Stimulated activated CD4-positive, alpha-beta T cell treated with anti-CD3 and anti-CD28 coated beads, Interleukin-1b, Interleukin-23, amount 100 ng/mL, for 24 hours (primary cell): Measurements from ENCODE around the gene DNAJB13.

Source experiments
- DNase-seq, 4 experiments: peaks; one replicate each; pipeline ENCODE4 v3.0.0-alpha.2; 2020; ENCODE audit warnings: low read depth in 4 of 4, low spot score in 1 of 4

DNAJB13 gene

DNA sequence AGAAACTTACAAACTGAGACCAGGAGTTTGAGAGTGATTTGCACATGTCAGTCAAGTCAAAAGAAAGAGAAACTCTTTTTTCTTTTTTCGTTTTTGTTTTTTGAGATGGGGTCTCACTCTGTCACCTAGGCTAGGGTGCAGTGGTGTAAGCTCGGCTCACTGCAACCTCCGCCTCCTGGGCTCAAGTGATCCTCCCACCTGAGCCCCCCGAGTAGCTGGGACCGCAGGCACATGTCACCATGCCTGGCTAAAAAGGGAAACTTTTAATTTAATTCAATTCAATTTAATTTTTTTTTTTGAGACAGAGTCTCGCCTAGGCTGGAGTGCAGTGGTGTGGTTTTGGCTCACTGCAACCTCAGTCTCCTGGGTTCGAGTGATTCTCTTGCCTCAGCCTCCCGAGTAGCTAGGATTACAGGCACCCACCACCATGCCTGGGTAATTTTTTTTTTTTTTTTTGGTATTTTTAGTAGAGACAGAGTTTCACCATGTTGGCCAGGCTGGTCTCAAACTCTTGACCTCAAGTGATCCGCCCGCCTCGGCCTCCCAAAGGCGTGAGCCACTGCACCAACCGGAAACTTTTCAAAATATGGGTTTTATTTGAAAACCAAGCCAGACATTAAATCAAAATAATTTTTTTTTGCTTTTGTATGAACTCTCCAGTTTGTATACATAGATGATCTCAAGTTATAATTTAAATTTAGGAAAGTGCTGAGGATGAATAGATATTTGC is 48.2 kb downstream of the DNAJB13 start:
- DNase-seq: no peak

- DNase-seq: no peak
Measured at GRCh38 chr11:73999581-74000306, 48.9 kb downstream of the DNAJB13 start.

- DNase-seq: no peak
Measured at GRCh38 chr11:74000307-74001133, 49.7 kb downstream of the DNAJB13 start.

DNA sequence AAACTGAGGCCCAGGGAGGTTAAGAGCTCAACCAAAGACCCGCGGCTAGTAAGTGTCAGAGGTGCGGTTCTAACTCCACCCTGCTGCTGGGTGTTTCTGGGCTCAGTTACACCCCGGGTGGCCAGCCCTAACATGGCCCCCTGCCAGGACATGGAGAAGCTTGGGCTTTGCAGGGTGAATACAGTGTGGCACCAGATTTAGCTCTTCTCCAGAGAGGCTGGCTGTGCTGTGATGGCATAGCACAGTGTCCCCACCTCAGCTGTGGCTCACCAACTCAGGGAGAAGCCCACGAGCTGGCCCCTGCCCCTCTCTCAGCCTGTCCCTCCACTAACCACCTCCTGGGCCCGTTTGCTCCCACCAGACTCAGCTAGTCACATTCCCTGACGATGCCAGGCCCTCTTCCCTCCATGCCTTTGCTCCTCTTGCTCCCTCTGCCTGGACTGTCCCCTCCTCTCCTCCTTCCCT is 51.0 kb downstream of the DNAJB13 start:
- no peak for DNase-seq

DNA sequence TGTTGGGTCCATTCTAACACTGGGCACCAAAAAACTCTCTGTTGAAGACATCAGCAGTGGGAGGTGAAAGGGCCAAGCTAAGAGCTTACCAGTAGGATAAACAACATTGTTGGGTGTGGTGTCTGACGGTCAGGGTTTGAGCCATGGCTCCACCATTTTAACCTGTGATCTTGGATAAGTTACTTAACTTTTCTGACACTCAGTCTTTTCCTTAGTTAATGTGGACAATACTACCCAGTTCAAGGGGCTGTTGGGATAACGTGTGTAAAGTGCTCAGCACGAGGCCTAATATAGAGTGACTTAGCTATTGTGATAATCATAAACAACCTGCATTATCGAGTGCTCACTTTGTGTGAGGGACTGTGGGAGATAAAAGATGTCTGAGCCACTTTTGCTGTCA is 52.0 kb downstream of the DNAJB13 start:
- no peak for DNase-seq

DNA sequence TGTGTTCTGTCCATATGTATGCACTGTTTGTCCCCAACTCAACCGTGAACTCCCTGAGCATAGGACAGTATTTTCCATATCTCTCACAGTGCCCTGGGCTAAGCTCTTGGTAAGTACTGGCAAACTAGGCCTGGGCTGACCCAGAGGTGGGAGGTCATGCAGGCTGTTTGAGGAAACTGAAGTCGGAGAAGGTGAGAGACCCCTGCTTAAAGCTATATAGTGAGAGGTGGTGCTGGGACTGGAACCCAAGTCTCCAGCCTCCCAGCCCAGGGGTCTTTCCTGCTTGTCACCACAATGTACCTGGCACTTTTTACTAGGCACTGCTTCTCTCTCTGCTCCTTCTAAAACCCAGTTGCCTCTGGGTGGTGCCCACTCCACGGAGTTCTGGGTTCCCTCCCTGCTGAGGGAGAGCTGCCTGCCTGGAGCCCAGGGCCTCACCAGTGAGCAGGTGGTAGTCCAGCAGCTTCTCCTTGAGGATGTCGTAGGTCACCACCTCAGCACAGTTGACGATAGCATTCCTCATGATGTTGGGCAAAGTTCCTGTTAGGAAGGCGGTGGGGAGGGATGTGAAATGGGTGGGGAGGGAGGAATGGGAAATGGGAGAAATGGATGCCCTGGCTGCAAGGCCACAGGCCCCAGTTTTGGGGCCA is 53.3 kb downstream of the DNAJB13 start:
- DNase-seq: no peak

- DNase-seq: peak in 3 of 4 experiments; percentile 36 to 60 (median 58)
Measured at GRCh38 chr11:74004759-74005615, 54.2 kb downstream of the DNAJB13 start.

DNA sequence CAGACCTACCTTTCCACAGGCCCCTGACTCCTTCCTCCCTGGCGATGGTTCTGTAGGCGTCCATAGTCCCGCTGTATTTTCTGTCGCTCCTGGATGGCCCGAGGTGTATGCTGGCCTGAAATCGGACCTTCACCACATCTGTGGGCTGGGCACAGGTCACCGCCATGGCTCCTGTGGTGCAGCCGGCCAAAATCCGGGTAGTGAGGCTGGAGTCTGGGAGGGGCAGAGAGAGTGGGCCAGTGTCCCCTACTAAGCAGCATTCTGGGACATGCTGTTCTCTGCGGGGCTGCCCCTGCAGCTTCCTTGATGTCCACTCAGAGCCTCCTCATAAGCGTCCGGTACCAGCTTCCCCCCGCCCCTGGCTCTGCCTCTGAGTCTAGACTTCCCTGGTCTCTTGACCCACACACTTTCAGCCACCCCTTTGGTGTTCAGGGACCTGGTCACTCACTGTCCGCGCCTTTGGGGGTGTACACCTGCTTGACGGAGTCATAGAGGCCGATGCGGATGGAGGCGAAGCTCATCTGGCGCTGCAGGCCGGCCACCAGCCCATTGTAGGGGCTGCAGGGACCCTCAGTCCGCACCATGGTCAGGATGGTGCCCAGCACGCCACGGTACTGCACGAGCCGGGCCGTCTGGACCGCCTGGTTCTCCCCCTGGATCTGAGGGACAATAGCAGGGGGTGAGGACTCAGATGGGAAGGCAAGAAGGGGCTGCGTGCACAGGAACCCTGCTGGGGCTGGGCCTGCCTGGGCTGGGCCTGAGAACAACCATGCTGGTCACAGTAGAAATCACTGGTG is 55.1 kb downstream of the DNAJB13 start:
- DNase-seq: no peak

GRCh38 chr11:74006743-74007304 is 56.0 kb downstream of the DNAJB13 start:
- DNase-seq: no peak

DNA sequence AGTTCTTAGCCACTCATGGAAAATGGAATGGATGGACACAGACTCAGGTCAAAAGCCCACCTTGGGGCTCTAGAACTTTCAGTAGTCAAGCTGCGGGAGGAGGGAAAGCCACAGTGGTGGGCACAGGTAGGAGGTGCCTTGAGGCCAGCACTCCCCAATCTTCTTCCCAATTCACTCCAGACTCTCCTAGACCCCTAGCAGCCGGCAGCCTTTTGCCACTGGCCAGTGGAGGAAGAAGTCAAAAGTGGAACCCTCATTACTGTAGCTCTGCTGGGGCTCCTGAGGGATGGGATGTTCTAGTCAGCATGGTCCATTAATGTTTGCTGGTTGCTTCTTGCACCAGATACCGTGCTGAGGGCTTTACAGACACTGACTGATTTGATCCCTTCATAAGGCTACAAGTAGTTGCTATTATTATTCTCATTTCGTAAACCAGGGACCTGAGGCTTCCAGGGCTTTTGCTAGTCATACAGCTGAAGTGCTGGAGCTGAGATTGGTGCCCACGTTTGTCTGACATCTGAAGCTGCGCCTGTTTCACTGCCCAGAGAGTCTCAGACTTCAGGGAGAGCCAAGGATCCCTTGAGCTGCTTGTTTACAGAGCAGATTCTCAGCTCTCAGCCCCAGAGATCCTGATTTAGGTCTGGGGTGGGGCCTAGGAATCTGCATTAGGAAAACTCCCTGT is 57.0 kb downstream of the DNAJB13 start:
- DNase-seq: no peak

- DNase-seq: no peak
Measured at GRCh38 chr11:74008373-74009229, 57.8 kb downstream of the DNAJB13 start, which contains the start of gene UCP3. Gene UCP3, minus strand, starts transcription at chr11:74009085. Its CDS starts 2,043 bp downstream, at chr11:74007042.

- no peak for DNase-seq
Measured at GRCh38 chr11:74009230-74009547, 58.4 kb downstream of the DNAJB13 start.

GRCh38 chr11:74009675-74010305 is 59.0 kb downstream of the DNAJB13 start:
- no peak for DNase-seq

GRCh38 chr11:74010306-74011300 is 59.8 kb downstream of the DNAJB13 start:
- no peak for DNase-seq

GRCh38 chr11:74011360-74012073 is 60.7 kb downstream of the DNAJB13 start:
- peak in 2 of 4 experiments; percentile 17 to 30 for DNase-seq
